ENCODE results near the gene BMI1.

GRCh38 chr10:22351131-22351703 is 30.3 kb downstream of the BMI1 start:
- TF ChIP-seq CTCF (IDR thresholded peaks at IDR 0.05; ENCODE audit: poor library complexity) (no peak), EZH2phosphoT487 (IDR thresholded peaks at IDR 0.05; ENCODE audit: low read depth, severe bottlenecking, unreplicated experiment) (no peak), EZH2 (IDR thresholded peaks at IDR 0.05; ENCODE audit: borderline replicate concordance) (no peak)
